K562 (cell line): ENCODE measurements around the gene SUSD3. TPM values are rescaled to one million over a fixed set of nuclear protein-coding genes. Genes with fewer than 3 reads are reported as not detected.
A peak's percentile ranks its signal among the peaks of the same experiment; 100 is the strongest.

ENCODE experiments used
- MAZ ChIP-seq, 2 experiments: fragments of 450-650 bp in 1 of 2; sonication (generic) in 1 of 2; formaldehyde crosslinking; IDR thresholded peaks in 1 of 2; conservative IDR thresholded peaks in 1 of 2; 2 replicates each; pipeline versions ENCODE4 v1.4.0 to v1.5.0; 2020; ENCODE audit warnings: mild to moderate bottlenecking in 1 of 2, missing genetic modification reagents in 1 of 2
- MIER1 ChIP-seq: fragments of 450-650 bp; IDR thresholded peaks from 2 replicates; pipeline ENCODE4 v1.6.1; 2016; ENCODE audit warnings: antibody characterized with exemption, mild to moderate bottlenecking, low read depth
- NRF1 ChIP-seq, 2 experiments: fragments of 450-650 bp; IDR thresholded peaks in 1 of 2; conservative IDR thresholded peaks in 1 of 2; 2 replicates each; pipeline ENCODE4 v1.6.1; 2014; ENCODE audit warnings: mild to moderate bottlenecking in 2 of 2
- PYGO2 ChIP-seq: fragments of 450-650 bp; IDR thresholded peaks from 2 replicates; pipeline ENCODE4 v1.6.1; 2016; ENCODE audit warnings: mild to moderate bottlenecking, missing genetic modification characterization, moderate library complexity, missing compliant biosample characterization
- TCFL5 ChIP-seq: fragments of 250-450 bp; sonication (Bioruptor Pico); conservative IDR thresholded peaks from 2 replicates; pipeline ENCODE4 v1.6.1; 2021; ENCODE audit warnings: mild to moderate bottlenecking, moderate library complexity, matching md5 sums
- TGIF2 ChIP-seq: sonication (generic); formaldehyde crosslinking; IDR thresholded peaks from 2 replicates; pipeline ENCODE4 v1.8.1; 2022; ENCODE audit warnings: mild to moderate bottlenecking, missing genetic modification reagents, moderate library complexity
- ZBTB1 ChIP-seq: sonication (generic); formaldehyde crosslinking; IDR thresholded peaks from 2 replicates; pipeline ENCODE4 v1.8.1; 2023; ENCODE audit warnings: missing genetic modification reagents, low read depth, mild to moderate bottlenecking, borderline replicate concordance
- ZBTB17 ChIP-seq: fragments of 450-650 bp; formaldehyde crosslinking; IDR thresholded peaks from 2 replicates; pipeline ENCODE4 v1.4.0; 2020; ENCODE audit warnings: mild to moderate bottlenecking
- ZNF3 ChIP-seq: fragments of 250-450 bp; sonication (Bioruptor Pico); IDR thresholded peaks from 2 replicates; pipeline ENCODE4 v1.5.0; 2021; ENCODE audit warnings: mild to moderate bottlenecking, moderate library complexity
- polyA plus RNA-seq, 8 experiments: library from polyadenylated mRNA; depleted of rRNA in 4 of 8; stranded (reverse) in 5 of 8; unstranded in 3 of 8; fragments of >200 nt; fragmentation: Nextera tagmentation in 2 of 8; fragmentation: Illumina TruSeq in 1 of 8; extraction: Ambion mirVana in 2 of 8; extraction: Trizol in 1 of 8; gene quantifications; 2 replicates each; pipeline versions ENCODE4 v1.2.1 to v1.2.3, GENCODE V29; 2011 to 2014; ENCODE audit warnings: inconsistent platforms in 1 of 8, missing spikeins in 1 of 8
- total RNA-seq, 7 experiments: library from RNA; depleted of rRNA in 6 of 7; stranded (reverse); fragments of >200 nt in 6 of 7; fragmentation: Illumina TruSeq in 2 of 7; extraction: Trizol in 2 of 7; gene quantifications; 2 replicates each; pipeline versions ENCODE4 v1.2.1 to v1.2.3, GENCODE V29; 2011 to 2021; ENCODE audit warnings: low replicate concordance in 1 of 7
- TF ChIP-seq, protein P1 (sequence below): fragments of 250-450 bp; sonication (Bioruptor Pico); IDR thresholded peaks from 2 replicates; pipeline ENCODE4 v1.5.0; 2022; ENCODE audit warnings: mild to moderate bottlenecking
- TF ChIP-seq, protein P2 (sequence below), 2 experiments: fragments of 450-650 bp; IDR thresholded peaks; 2 replicates each; pipeline ENCODE4 v1.6.1; 2016; ENCODE audit warnings: mild to moderate bottlenecking in 2 of 2, borderline replicate concordance in 1 of 2, low read depth in 1 of 2, moderate library complexity in 1 of 2
- TF ChIP-seq, protein P3 (sequence below): fragments of 450-650 bp; IDR thresholded peaks from 2 replicates; pipeline ENCODE4 v1.7.1; 2018; ENCODE audit warnings: mild to moderate bottlenecking, low read depth; ENCODE audit not compliant: partially characterized antibody
- TF ChIP-seq, protein P4 (sequence below), 2 experiments: fragments of 250-450 bp in 1 of 2; fragments of 450-650 bp in 1 of 2; sonication (Bioruptor Pico) in 1 of 2; IDR thresholded peaks; 2 replicates each; pipeline versions ENCODE4 v1.6.1 to v1.8.0; 2016 to 2021; ENCODE audit warnings: mild to moderate bottlenecking in 2 of 2, moderate library complexity in 2 of 2, missing compliant biosample characterization in 1 of 2, missing genetic modification characterization in 1 of 2

Gene SUSD3
- total and polyA plus RNA-seq, 9 of the 15 experiments (the other 6 are each of a cell fraction or from before 2014, with no cell fraction given): 1.3 to 21.7 (median 11.4) TPM

DNA sequence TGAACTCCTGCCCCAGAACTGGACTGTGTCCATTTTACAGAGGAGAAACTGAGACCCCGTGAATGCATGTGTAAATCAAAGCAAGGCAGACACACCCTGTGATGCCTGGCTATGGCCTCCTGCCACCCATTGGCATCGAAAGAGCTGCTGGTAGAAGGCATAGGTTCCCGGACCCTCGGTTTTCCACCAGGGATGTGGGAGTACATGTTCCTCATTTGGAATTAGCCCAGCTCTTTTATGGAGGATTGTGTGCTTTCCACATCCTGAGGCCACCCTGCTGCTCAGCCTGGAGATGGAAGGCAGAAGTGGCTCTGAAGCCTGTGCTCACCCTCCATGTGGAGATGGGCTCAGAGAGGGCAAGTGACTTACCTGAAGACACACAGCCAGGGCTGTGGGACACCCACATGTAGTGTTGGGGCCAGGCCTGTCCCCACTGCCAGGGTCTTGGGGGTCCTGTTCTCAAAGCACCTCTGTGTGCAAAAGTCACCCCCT is 2.8 kb downstream of the SUSD3 start (continued):
- TF ChIP-seq, protein P1, sequence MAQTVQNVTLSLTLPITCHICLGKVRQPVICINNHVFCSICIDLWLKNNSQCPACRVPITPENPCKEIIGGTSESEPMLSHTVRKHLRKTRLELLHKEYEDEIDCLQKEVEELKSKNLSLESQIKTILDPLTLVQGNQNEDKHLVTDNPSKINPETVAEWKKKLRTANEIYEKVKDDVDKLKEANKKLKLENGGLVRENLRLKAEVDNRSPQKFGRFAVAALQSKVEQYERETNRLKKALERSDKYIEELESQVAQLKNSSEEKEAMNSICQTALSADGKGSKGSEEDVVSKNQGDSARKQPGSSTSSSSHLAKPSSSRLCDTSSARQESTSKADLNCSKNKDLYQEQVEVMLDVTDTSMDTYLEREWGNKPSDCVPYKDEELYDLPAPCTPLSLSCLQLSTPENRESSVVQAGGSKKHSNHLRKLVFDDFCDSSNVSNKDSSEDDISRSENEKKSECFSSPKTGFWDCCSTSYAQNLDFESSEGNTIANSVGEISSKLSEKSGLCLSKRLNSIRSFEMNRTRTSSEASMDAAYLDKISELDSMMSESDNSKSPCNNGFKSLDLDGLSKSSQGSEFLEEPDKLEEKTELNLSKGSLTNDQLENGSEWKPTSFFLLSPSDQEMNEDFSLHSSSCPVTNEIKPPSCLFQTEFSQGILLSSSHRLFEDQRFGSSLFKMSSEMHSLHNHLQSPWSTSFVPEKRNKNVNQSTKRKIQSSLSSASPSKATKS: no peak
- TF ChIP-seq PYGO2 (tag): no peak
- TF ChIP-seq MIER1: no peak
- TF ChIP-seq ZBTB17: no peak
- TF ChIP-seq TCFL5 (CRISPR knock-in tag): no peak
- no peak for TF ChIP-seq NRF1 (conservative IDR thresholded peaks at IDR 0.05 in 1 of 2, IDR thresholded peaks at IDR 0.05 in 1 of 2)
- TF ChIP-seq, protein P2, sequence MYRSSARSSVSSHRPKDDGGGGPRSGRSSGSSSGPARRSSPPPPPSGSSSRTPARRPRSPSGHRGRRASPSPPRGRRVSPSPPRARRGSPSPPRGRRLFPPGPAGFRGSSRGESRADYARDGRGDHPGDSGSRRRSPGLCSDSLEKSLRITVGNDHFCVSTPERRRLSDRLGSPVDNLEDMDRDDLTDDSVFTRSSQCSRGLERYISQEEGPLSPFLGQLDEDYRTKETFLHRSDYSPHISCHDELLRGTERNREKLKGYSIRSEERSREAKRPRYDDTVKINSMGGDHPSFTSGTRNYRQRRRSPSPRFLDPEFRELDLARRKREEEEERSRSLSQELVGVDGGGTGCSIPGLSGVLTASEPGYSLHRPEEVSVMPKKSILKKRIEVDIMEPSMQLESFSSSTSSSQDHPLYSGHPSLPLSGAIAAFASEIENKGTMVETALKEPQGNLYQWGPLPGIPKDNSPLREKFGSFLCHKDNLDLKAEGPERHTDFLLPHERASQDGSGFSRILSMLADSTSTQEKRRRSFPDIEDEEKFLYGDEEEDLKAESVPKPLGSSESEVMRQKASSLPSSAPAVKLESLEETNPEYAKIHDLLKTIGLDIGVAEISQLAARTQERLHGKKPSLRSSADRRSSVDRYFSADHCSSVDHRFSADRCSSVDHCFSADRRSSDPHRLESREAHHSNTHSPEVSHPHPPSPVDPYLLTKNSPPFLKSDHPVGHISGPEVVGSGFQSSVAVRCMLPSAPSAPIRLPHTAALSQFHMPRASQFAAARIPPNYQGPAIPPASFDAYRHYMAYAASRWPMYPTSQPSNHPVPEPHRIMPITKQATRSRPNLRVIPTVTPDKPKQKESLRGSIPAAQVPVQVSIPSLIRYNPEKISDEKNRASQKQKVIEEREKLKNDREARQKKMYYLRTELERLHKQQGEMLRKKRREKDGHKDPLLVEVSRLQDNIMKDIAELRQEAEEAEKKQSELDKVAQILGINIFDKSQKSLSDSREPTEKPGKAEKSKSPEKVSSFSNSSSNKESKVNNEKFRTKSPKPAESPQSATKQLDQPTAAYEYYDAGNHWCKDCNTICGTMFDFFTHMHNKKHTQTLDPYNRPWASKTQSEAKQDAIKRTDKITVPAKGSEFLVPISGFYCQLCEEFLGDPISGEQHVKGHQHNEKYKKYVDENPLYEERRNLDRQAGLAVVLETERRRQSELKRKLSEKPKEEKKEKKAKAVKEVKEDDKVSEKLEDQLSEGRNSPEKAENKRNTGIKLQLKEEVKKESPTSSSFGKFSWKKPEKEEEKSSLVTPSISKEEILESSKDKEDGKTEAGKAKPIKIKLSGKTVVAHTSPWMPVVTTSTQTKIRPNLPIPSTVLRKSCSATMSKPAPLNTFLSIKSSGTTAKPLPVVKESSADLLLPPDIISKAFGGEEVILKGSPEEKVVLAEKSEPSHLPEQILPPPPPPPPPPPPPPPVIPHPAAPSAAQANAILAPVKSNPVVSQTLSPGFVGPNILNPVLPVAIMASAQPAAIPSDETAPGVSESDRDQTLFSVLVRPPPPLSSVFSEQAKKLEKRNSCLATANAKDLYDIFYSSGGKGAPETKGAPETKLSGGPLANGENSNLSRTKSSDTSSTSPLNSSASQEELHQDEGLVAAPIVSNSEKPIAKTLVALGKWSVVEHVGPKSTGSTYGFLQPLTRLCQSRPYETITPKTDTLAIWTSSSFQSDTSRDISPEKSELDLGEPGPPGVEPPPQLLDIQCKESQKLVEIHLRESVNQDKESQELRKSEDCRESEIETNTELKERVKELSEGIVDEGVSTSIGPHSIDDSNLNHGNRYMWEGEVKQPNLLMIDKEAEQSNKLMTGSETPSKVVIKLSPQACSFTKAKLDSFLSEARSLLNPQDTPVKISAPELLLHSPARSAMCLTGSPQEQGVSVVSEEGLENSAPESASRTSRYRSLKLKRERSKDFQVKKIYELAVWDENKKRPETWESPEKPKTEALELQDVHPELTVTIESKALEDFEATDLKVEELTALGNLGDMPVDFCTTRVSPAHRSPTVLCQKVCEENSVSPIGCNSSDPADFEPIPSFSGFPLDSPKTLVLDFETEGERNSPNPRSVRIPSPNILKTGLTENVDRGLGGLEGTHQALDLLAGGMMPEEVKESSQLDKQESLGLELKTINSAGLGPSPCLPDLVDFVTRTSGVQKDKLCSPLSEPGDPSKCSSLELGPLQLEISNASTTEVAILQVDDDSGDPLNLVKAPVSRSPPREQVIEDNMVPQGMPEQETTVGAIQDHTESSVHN (IDR thresholded peaks at IDR 0.05; ENCODE audit: borderline replicate concordance in 1 of 2, low read depth in 1 of 2): no peak
- TF ChIP-seq MAZ (CRISPR knock-in tag; conservative IDR thresholded peaks at IDR 0.05 in 1 of 2, IDR thresholded peaks at IDR 0.05 in 1 of 2): 0 out of 4 replicates have a peak, but pooled peaks of 1 of the 2 experiments have one; percentile 4
- TF ChIP-seq, protein P3, sequence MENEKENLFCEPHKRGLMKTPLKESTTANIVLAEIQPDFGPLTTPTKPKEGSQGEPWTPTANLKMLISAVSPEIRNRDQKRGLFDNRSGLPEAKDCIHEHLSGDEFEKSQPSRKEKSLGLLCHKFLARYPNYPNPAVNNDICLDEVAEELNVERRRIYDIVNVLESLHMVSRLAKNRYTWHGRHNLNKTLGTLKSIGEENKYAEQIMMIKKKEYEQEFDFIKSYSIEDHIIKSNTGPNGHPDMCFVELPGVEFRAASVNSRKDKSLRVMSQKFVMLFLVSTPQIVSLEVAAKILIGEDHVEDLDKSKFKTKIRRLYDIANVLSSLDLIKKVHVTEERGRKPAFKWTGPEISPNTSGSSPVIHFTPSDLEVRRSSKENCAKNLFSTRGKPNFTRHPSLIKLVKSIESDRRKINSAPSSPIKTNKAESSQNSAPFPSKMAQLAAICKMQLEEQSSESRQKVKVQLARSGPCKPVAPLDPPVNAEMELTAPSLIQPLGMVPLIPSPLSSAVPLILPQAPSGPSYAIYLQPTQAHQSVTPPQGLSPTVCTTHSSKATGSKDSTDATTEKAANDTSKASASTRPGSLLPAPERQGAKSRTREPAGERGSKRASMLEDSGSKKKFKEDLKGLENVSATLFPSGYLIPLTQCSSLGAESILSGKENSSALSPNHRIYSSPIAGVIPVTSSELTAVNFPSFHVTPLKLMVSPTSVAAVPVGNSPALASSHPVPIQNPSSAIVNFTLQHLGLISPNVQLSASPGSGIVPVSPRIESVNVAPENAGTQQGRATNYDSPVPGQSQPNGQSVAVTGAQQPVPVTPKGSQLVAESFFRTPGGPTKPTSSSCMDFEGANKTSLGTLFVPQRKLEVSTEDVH: no peak
- no peak for TF ChIP-seq ZNF3
- TF ChIP-seq, protein P4, sequence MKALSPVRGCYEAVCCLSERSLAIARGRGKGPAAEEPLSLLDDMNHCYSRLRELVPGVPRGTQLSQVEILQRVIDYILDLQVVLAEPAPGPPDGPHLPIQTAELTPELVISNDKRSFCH (CRISPR knock-in tag; IDR thresholded peaks at IDR 0.05): no peak
- TF ChIP-seq, protein P4 (tag; IDR thresholded peaks at IDR 0.05): peak; percentile 67; the same call in 1 of the 2 replicates
- no peak for TF ChIP-seq TGIF2 (CRISPR knock-in tag)
- 0 out of 2 replicates have a peak, but pooled peaks have one; percentile 28 for TF ChIP-seq ZBTB1 (CRISPR knock-in tag)
